Dendritic cell treated with granulocyte-macrophage colony-stimulating factor and Interleukin-4, amounts not matched to agents 40 ng/mL and 50 ng/mL, for 4 days (primary cell): Measurements from ENCODE around the gene REXO4.

ENCODE experiments used
- H3K27ac Mint-ChIP-seq: one replicate; pipeline ENCODE4 v1.8.0; 2022; ENCODE audit warnings: mild to moderate bottlenecking, mixed read lengths
- H3K27me3 Mint-ChIP-seq: one replicate; pipeline ENCODE4 v1.8.0; 2022; ENCODE audit warnings: mild to moderate bottlenecking, mixed read lengths
- H3K36me3 Mint-ChIP-seq: one replicate; pipeline ENCODE4 v1.8.0; 2022; ENCODE audit warnings: low read depth, mixed read lengths
- H3K4me1 Mint-ChIP-seq: one replicate; pipeline ENCODE4 v1.8.0; 2022; ENCODE audit warnings: low read depth, mixed read lengths
- H3K4me3 Mint-ChIP-seq: one replicate; pipeline ENCODE4 v1.8.0; 2022; ENCODE audit warnings: mild to moderate bottlenecking, moderate library complexity, mixed read lengths
- H3K9me3 Mint-ChIP-seq: one replicate; pipeline ENCODE4 v1.8.0; 2022; ENCODE audit warnings: mixed read lengths
- intact Hi-C: fragments of 100-400 bp; cut with micrococcal nuclease; formaldehyde crosslinking; loops from one replicate; pipeline ENCODE4 v1.15.0; 2022

Gene REXO4

DNA sequence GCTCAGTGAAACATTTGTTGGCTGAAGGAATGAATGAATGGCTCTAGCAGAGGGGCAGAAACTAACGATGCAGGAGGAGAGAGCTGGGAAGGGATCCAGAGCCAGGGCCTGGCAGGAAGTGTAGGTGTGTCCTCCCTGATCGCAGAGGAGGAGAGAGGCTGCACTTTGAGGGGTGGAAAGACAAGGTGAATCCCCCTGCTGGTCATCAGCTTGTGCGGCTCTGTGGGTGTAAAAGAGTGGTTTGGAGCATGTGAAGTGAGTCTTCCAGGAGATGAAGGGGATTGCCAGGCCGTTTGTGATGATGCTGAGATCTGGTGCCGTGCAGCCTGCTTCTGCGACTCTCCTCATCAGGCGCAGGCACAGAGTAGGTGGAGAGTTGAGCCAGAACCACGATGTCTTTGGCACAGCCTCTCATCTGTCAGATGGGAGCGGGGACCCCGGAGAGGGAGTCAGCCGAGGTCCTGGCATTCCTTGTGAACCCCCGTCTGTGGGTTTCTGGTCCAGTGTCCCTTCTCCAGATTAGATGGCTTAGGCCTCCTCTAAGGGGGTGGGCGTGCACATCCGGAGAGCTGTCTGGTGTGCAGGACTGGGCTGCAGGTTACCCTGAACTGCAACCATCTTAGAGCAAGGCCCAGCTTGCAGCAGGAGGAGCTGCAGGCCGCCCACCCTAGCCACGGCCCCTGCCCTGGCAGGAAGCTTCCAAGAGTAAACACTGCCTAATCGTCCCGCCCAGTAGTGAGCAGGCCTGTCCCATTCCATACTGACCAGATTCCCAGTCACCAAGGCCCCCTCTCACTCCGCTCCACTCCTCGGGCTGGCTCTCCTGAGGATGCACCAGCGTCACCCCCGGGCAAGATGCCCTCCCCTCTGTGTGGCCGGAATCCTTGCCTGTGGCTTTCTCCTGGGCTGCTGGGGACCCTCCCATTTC, 4.1 kb upstream of the REXO4 start, which contains the start of gene ADAMTS13:
Gene ADAMTS13 (plus strand): TSS at position 753 of the 928 bp plus-strand sequence. CDS start 77 bp downstream, at position 830.
- Mint-ChIP-seq H3K36me3 (peaks cover 12% of the 10 kb centered on the region), H3K4me3 (no peak within 1 kb of the TSS), H3K27ac (no peak within 1 kb of the TSS), H3K9me3 (no peaks in the 10 kb centered on the region), H3K27me3 (peaks cover 16% of the 10 kb centered on the region), H3K4me1 (peaks cover 16% of the 10 kb centered on the region)
- intact Hi-C loops = loop anchor here (5.0 kb wide), 1 partner anchor 35 kb away; the partner anchor contains the start of gene CACFD1

- intact Hi-C loops = loop anchor here (5.0 kb wide), 1 partner anchor 37 kb away; the partner anchor contains the start of gene CACFD1
- Mint-ChIP-seq H3K27ac (no peak overlapping the region), H3K36me3 (peaks cover 18% of the 10 kb centered on the region), H3K4me3 (no peak overlapping the region), H3K27me3 (peaks cover 4% of the 10 kb centered on the region), H3K9me3 (no peaks in the 10 kb centered on the region), H3K4me1 (peaks cover 31% of the 10 kb centered on the region)
Measured at GRCh38 chr9:133420392-133420827, 2.6 kb upstream of the REXO4 start.

DNA sequence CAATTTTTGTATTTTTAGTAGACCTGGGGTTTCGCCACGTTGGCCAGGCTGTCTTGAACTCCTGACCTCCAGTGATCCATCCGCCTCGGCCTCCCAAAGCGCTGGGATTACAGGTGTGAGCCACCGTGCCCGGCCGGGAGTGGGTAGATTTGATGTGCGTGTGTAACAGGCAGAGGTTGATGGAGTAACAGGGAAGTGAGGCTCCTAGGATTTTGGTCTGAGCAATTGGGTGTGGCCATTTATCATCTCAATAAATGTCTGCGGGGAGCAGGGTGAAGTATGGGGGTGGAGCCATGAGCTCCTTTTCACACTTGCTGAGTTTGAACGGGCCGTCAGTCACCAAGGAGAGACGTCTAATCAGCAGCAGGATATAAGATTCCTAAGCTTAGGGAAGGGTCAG, 1.2 kb upstream of the REXO4 start:
- peaks cover 3% of the 10 kb centered on the region for H3K27me3 Mint-ChIP-seq
- H3K9me3 Mint-ChIP-seq = no peaks in the 10 kb centered on the region
- H3K4me3 Mint-ChIP-seq = peak overlapping the region; percentile 92
- intact Hi-C loops = no loop called here
- H3K4me1 Mint-ChIP-seq = peaks cover 40% of the 10 kb centered on the region
- H3K36me3 Mint-ChIP-seq = peaks cover 32% of the 10 kb centered on the region
- H3K27ac Mint-ChIP-seq = no peak overlapping the region

- Mint-ChIP-seq H3K4me1 (peaks cover 42% of the 10 kb centered on the region), H3K27ac (no peak overlapping the region), H3K9me3 (no peaks in the 10 kb centered on the region), H3K4me3 (no peak overlapping the region), H3K36me3 (peaks cover 70% of the 10 kb centered on the region), H3K27me3 (no peaks in the 10 kb centered on the region)
- intact Hi-C loops = no loop called here
Measured at GRCh38 chr9:133415170-133415569, 2.6 kb downstream of the REXO4 start.

- Mint-ChIP-seq H3K27ac (no peak overlapping the region), H3K9me3 (no peaks in the 10 kb centered on the region), H3K4me3 (no peak overlapping the region), H3K36me3 (peaks cover 97% of the 10 kb centered on the region), H3K4me1 (peaks cover 10% of the 10 kb centered on the region), H3K27me3 (no peaks in the 10 kb centered on the region)
- intact Hi-C loops = no loop called here
Measured at GRCh38 chr9:133408042-133408441, 9.8 kb downstream of the REXO4 start.

DNA sequence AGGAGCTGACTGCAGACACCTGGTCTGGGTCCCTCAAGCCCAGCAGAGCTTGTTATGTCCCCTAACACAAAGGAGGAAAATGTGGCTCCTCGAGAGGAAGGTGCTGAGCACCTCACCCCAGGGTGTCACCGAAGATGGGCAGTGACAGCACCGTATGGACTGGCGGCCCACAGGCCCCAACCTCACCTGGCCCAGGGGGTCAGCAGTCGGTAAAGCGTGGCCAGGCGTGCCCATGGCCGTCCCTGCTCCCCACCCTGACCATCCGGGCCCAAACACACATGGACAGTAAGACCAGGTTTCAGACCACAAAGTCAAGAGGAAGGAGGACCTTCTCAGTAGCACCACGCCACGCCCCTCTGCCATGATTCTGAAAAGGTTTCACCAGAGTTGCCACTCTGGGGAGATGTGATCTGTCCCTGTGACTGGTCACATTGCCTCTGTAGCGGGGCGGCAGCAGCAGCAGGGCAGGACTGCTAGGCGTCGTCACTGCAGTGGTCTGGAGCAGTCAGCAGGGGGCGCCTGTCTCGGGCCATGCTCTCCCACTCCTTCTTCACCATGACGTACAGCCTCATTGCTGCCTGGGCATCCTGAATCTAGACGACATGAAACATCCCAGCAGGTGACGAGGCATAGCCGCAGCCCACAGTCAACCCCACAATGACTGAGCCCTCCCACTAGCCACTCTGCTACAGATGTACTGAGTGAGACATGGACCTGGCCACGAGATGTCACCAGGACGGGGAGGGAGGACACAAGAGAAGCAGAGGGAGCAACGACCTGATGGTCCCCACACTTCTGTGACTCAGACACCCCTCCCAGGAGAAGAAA, 11.1 kb downstream of the REXO4 start:
- Mint-ChIP-seq H3K27me3 (no peaks in the 10 kb centered on the region), H3K9me3 (no peaks in the 10 kb centered on the region), H3K36me3 (peaks cover 97% of the 10 kb centered on the region), H3K4me3 (no peak overlapping the region), H3K4me1 (peaks cover 10% of the 10 kb centered on the region), H3K27ac (no peak overlapping the region)
- intact Hi-C loops = loop anchor here (1.0 kb wide), 1 partner anchor 80 kb away; no protein-coding TSS in a partner anchor

DNA sequence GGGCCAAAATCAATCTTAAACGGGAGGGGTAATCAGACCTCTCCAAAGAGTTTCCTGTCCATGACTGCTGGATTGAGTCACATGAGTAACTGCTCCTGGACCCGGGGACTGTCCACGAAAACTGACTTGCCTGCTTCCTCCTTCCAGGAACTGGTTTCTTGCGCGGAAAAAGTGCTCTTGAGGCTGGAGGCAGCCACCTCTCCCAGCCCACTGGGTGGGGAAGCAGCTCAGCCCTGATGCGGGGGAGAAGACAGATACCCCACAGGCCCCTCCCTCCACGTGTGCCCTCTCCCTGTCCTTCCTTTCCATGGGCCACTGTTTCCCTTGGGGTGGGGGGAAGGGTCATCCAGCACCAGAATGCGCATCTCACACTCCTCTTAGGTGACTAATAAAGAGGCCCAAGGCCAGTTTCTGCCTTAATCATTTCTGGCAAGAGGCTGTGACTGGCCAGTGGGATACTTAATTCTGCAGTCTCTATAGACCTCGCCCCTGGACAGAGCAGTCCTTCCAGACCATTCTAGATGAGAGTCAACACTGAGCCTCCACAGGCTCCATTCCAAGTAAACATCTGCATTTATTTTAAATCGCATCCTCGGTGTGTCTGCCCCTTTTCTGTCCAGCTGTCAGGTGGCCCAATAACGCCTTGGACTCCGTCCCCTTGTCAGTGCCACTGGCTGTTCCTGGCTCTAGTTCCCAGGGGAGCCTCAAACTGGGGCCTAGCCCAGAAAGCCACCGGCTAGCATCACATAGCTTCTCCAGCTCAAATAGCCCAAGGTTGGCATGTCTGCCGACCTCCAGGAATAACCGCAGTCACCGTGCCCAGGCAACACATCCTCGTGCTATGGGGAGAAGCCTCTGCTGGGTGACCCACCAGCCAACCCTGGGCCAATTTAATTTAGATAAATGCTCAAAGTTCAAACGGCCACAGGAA, 12.0 kb downstream of the REXO4 start:
- no peaks in the 10 kb centered on the region for H3K9me3 Mint-ChIP-seq
- H3K4me3 Mint-ChIP-seq = no peak overlapping the region
- H3K27me3 Mint-ChIP-seq = no peaks in the 10 kb centered on the region
- peak overlapping the region; percentile 10 for H3K27ac Mint-ChIP-seq
- intact Hi-C loops = no loop called here
- H3K36me3 Mint-ChIP-seq = peaks cover 92% of the 10 kb centered on the region
- peaks cover 10% of the 10 kb centered on the region for H3K4me1 Mint-ChIP-seq

- H3K27ac Mint-ChIP-seq = no peak overlapping the region
- intact Hi-C loops = no loop called here
- no peaks in the 10 kb centered on the region for H3K27me3 Mint-ChIP-seq
- H3K4me3 Mint-ChIP-seq = no peak overlapping the region
- peaks cover 10% of the 10 kb centered on the region for H3K4me1 Mint-ChIP-seq
- H3K9me3 Mint-ChIP-seq = no peaks in the 10 kb centered on the region
- peaks cover 79% of the 10 kb centered on the region for H3K36me3 Mint-ChIP-seq
Measured at GRCh38 chr9:133404454-133405002, 13.3 kb downstream of the REXO4 start.

- Mint-ChIP-seq H3K4me1 (peaks cover 10% of the 10 kb centered on the region), H3K36me3 (peaks cover 73% of the 10 kb centered on the region), H3K4me3 (no peak overlapping the region), H3K9me3 (no peaks in the 10 kb centered on the region), H3K27ac (no peak overlapping the region), H3K27me3 (no peaks in the 10 kb centered on the region)
- intact Hi-C loops = no loop called here
Measured at GRCh38 chr9:133403766-133404453, 13.9 kb downstream of the REXO4 start.

GRCh38 chr9:133402689-133403088, 15.1 kb downstream of the REXO4 start:
- intact Hi-C loops = no loop called here
- Mint-ChIP-seq H3K4me1 (peaks cover 10% of the 10 kb centered on the region), H3K9me3 (no peaks in the 10 kb centered on the region), H3K4me3 (no peak overlapping the region), H3K27ac (no peak overlapping the region), H3K27me3 (no peaks in the 10 kb centered on the region), H3K36me3 (peaks cover 64% of the 10 kb centered on the region)

DNA sequence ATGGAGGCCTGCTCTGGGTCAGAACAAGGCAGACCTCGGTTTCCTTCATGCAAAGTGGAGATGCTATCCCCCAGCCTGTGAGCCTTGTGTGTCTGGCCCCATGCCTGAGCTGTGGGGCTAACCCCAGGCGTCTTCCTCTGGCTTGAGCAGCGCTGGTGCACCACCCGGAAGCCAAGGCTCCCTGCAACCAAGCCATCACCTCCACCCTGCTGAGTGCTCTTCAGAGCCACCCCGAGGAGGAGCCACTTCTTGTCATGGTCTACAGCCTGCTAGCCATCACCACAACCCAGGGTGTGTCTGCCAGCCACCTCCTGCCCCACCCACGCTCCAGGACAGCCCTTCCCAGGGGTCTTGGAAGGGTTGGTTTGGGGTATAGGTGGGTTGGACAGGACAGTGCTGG, 16.2 kb downstream of the REXO4 start:
- intact Hi-C loops = no loop called here
- Mint-ChIP-seq H3K36me3 (peaks cover 52% of the 10 kb centered on the region), H3K27ac (no peak overlapping the region), H3K4me3 (no peak overlapping the region), H3K4me1 (peaks cover 10% of the 10 kb centered on the region), H3K9me3 (no peaks in the 10 kb centered on the region), H3K27me3 (peaks cover 1% of the 10 kb centered on the region)

DNA sequence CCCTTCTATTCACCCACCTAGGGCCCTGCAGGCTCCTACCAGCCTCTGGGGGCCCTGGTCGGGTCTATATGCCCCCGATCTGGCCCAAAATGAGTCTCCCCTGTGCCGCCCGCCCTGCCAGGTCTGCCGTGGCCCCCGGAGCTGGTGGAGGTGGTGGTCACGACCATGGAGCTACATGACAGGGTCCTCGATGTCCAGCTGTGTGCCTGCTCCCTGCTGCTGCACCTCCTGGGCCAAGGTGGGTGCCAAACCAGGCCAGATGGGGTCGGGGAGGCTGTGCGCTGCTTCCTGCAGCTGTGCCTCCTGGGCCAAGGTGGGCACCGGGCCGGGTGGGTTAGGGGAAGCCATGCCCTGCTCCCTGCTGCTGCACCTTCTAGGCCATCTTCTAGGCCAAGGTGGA, 17.5 kb downstream of the REXO4 start:
- Mint-ChIP-seq H3K4me1 (peaks cover 2% of the 10 kb centered on the region), H3K9me3 (no peaks in the 10 kb centered on the region), H3K27me3 (peaks cover 4% of the 10 kb centered on the region), H3K4me3 (no peak overlapping the region), H3K27ac (no peak overlapping the region), H3K36me3 (peaks cover 40% of the 10 kb centered on the region)
- intact Hi-C loops = no loop called here
